Measurements from ENCODE around the gene ACP7.

GRCh38 chr19:39130337-39131254 lies 46.4 kb downstream of the ACP7 start:
- TF ChIP-seq CTCF (IDR thresholded peaks at IDR 0.05) (no peak), SMC3 (IDR thresholded peaks at IDR 0.05; ENCODE audit: low read depth, low read length) (no peak), RAD21 (IDR thresholded peaks at IDR 0.05; ENCODE audit: low read length) (no peak), EZH2phosphoT487 (IDR thresholded peaks at IDR 0.05; ENCODE audit: borderline replicate concordance, low read depth) (no peak), FOXM1 (IDR thresholded peaks at IDR 0.05; ENCODE audit: low read depth) (no peak)
